SU-DHL-6 (cell line): Measurements from ENCODE around the gene CDH13.

Experiments
- EZH2phosphoT487 ChIP-seq: fragments of 200-600 bp; sonication (generic), shearing (Covaris generic); conservative IDR thresholded peaks from 2 replicates; pipeline ENCODE4 v1.6.1; 2018; ENCODE audit warnings: mild to moderate bottlenecking, antibody characterized with exemption, low read length, moderate library complexity, mixed read lengths
- TF ChIP-seq, protein P1 (sequence below): fragments of 200-600 bp; sonication (generic); IDR thresholded peaks from one replicate; pipeline ENCODE4 v1.5.1; 2017; ENCODE audit warnings: antibody characterized with exemption, mild to moderate bottlenecking, low read length, moderate library complexity; ENCODE audit not compliant: insufficient read depth, poor library complexity, severe bottlenecking

GRCh38 chr16:83838151-83838550 lies 1211.4 kb downstream of the CDH13 start:
- TF ChIP-seq, protein P1, sequence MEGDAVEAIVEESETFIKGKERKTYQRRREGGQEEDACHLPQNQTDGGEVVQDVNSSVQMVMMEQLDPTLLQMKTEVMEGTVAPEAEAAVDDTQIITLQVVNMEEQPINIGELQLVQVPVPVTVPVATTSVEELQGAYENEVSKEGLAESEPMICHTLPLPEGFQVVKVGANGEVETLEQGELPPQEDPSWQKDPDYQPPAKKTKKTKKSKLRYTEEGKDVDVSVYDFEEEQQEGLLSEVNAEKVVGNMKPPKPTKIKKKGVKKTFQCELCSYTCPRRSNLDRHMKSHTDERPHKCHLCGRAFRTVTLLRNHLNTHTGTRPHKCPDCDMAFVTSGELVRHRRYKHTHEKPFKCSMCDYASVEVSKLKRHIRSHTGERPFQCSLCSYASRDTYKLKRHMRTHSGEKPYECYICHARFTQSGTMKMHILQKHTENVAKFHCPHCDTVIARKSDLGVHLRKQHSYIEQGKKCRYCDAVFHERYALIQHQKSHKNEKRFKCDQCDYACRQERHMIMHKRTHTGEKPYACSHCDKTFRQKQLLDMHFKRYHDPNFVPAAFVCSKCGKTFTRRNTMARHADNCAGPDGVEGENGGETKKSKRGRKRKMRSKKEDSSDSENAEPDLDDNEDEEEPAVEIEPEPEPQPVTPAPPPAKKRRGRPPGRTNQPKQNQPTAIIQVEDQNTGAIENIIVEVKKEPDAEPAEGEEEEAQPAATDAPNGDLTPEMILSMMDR: no peak
- no peak for TF ChIP-seq EZH2phosphoT487
